ENCODE results near the gene REXO4.

DNA sequence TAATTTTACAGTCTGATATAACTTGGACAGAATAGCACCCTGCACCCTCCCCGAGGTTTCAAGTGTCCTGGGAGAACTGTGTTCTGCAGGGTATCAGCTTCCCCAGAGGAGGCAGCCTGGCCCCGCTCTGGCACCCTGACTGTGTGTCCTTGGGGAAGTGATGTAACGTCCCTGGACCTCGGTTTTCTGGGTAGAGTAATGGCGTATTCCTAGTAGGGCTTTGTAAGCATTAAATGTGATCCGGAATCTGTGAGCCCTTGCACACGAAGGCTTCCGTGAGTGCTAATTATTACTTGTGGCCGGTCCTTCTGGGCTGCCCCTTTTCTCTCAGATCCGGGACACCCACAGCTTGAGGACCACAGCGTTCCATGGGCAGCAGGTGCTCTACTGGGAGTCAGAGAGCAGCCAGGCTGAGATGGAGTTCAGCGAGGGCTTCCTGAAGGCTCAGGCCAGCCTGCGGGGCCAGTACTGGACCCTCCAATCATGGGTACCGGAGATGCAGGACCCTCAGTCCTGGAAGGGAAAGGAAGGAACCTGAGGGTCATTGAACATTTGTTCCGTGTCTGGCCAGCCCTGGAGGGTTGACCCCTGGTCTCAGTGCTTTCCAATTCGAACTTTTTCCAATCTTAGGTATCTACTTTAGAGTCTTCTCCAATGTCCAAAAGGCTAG is 41.0 kb upstream of the REXO4 start:
- TF ChIP-seq, protein P1, sequence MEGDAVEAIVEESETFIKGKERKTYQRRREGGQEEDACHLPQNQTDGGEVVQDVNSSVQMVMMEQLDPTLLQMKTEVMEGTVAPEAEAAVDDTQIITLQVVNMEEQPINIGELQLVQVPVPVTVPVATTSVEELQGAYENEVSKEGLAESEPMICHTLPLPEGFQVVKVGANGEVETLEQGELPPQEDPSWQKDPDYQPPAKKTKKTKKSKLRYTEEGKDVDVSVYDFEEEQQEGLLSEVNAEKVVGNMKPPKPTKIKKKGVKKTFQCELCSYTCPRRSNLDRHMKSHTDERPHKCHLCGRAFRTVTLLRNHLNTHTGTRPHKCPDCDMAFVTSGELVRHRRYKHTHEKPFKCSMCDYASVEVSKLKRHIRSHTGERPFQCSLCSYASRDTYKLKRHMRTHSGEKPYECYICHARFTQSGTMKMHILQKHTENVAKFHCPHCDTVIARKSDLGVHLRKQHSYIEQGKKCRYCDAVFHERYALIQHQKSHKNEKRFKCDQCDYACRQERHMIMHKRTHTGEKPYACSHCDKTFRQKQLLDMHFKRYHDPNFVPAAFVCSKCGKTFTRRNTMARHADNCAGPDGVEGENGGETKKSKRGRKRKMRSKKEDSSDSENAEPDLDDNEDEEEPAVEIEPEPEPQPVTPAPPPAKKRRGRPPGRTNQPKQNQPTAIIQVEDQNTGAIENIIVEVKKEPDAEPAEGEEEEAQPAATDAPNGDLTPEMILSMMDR (IDR thresholded peaks at IDR 0.05): no peak
- no peak for TF ChIP-seq EZH2 (IDR thresholded peaks at IDR 0.05)

All from neural progenitor cell (in vitro differentiated cells).